Activated CD4-positive, CD25-positive, alpha-beta regulatory T cell treated with anti-CD3 and anti-CD28 coated beads, Interleukin-2, amount 50 U/mL, for 24 hours (primary cell): ENCODE results near the gene DAP.

Source experiments
- ATAC-seq, 2 donors: fragments of 150-1000 bp; cut with Tn5 transposase; one replicate each; pipeline ENCODE4 v1.10.0; 2021; ENCODE audit warnings: mild to moderate bottlenecking in 1 of 2, moderate library complexity in 1 of 2

The DAP gene

GRCh38 chr5:10709409-10709808, 51.6 kb downstream of the DAP start:
- no peak for ATAC-seq

GRCh38 chr5:10708189-10708944, 52.7 kb downstream of the DAP start:
- ATAC-seq = no peak

- no peak for ATAC-seq
Measured at GRCh38 chr5:10707198-10708142, 53.6 kb downstream of the DAP start.

- no peak for ATAC-seq
Measured at GRCh38 chr5:10706326-10706725, 54.7 kb downstream of the DAP start.

GRCh38 chr5:10705747-10706146, 55.3 kb downstream of the DAP start:
- no peak for ATAC-seq

GRCh38 chr5:10704949-10705621, 55.9 kb downstream of the DAP start:
- peak in 1 of 2 donors; percentile 39 for ATAC-seq

- no peak for ATAC-seq
Measured at GRCh38 chr5:10703676-10704075, 57.4 kb downstream of the DAP start.

GRCh38 chr5:10702911-10703491, 58.0 kb downstream of the DAP start:
- ATAC-seq = no peak

GRCh38 chr5:10702040-10702629, 58.9 kb downstream of the DAP start:
- ATAC-seq = no peak

GRCh38 chr5:10701567-10702039, 59.4 kb downstream of the DAP start:
- ATAC-seq = no peak

- no peak for ATAC-seq
Measured at GRCh38 chr5:10700516-10700915, 60.5 kb downstream of the DAP start.

- ATAC-seq = peak in 1 of 2 donors; percentile 9
Measured at GRCh38 chr5:10699987-10700386, 61.0 kb downstream of the DAP start.

GRCh38 chr5:10699281-10699874, 61.7 kb downstream of the DAP start:
- no peak for ATAC-seq

- ATAC-seq = no peak
Measured at GRCh38 chr5:10695759-10696543, 65.1 kb downstream of the DAP start.

- no peak for ATAC-seq
Measured at GRCh38 chr5:10695055-10695649, 65.9 kb downstream of the DAP start.

GRCh38 chr5:10691826-10692785, 68.9 kb downstream of the DAP start:
- ATAC-seq = no peak

GRCh38 chr5:10690460-10691440, 70.3 kb downstream of the DAP start:
- no peak for ATAC-seq
